Upper lobe of left lung (tissue), 4 donors: Measurements from ENCODE around the gene SH2B2.

ENCODE experiments used
- CTCF ChIP-seq, 6 experiments: fragments of 450-650 bp in 4 of 6; fragments of 200-600 bp in 2 of 6; sonication (generic) in 2 of 6; IDR thresholded peaks; one replicate each; pipeline ENCODE4 v1.5.1; 2016 to 2019; ENCODE audit warnings: antibody characterized with exemption in 6 of 6
- POLR2A ChIP-seq, 4 donors: fragments of 450-650 bp; IDR thresholded peaks; one replicate each; pipeline ENCODE4 v1.5.1; 2016 to 2017; ENCODE audit warnings: antibody characterized with exemption in 4 of 4, mild to moderate bottlenecking in 2 of 4
- POLR2AphosphoS5 ChIP-seq, 2 donors: sonication (generic); formaldehyde crosslinking; IDR thresholded peaks; one replicate each; pipeline ENCODE4 v1.5.1; 2017; ENCODE audit warnings: antibody characterized with exemption in 2 of 2

DNA sequence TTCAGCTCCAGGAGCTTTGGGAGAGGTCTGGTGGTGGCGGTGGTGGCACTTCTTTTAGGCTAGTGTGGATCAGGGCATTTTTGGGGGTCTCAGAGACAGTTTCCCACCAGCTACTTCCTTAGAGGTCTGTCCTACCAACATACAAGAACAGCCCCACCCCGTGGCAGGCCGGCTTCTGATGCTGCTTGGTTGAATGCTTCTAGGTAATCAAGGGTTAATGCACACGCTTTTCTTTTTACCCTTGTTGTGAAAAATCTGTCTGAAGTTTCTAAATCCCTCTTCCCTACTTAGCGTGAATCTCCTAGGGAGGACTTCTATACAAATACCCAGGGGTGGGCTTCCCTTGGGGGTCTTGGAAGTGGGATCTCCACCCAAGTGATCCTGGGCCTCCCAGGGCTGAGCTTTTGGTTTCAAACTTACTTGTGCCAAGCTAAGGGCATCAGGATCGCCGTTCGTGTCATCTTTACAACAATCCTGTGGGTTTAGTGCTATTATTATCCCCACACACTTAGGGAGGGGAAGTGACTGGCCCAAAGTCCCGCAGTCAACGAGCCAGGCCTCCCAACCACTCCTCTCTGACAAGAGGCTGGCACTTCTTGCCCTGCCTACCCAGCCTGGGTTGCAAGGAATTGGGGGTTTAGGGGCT is 1.7 kb downstream of the SH2B2 start:
- TF ChIP-seq POLR2A (IDR thresholded peaks at IDR 0.05) (no peak), CTCF (IDR thresholded peaks at IDR 0.05) (no peak), POLR2AphosphoS5 (IDR thresholded peaks at IDR 0.05) (no peak)
